HG02870 (cell line): ENCODE data around the gene MAN2A2.
"Not testable (repeated sequence)": the region's sequence is repeated elsewhere in the genome, so short reads cannot be mapped to it uniquely, and the experiment has no call there.

Experiments used
- ATAC-seq: cut with Tn5 transposase; IDR thresholded peaks from one replicate; pipeline ENCODE4 v1.9.1; 2021; ENCODE audit warnings: mild to moderate bottlenecking, moderate library complexity; ENCODE audit not compliant: unreplicated experiment

The MAN2A2 gene

GRCh38 chr15:90871139-90871715 lies 31.9 kb upstream of the MAN2A2 start:
- no peak for ATAC-seq

- no peak for ATAC-seq
Measured at GRCh38 chr15:90871716-90872485, 31.2 kb upstream of the MAN2A2 start.

GRCh38 chr15:90872486-90873184 lies 30.5 kb upstream of the MAN2A2 start:
- peak; percentile 50 for ATAC-seq

GRCh38 chr15:90873488-90873997 lies 29.6 kb upstream of the MAN2A2 start:
- ATAC-seq: no peak

GRCh38 chr15:90873998-90874605 lies 29.0 kb upstream of the MAN2A2 start:
- no peak for ATAC-seq

GRCh38 chr15:90874986-90875385 lies 28.1 kb upstream of the MAN2A2 start:
- ATAC-seq: not testable (repeated sequence)

GRCh38 chr15:90875549-90875981 lies 27.5 kb upstream of the MAN2A2 start:
- ATAC-seq: no peak

GRCh38 chr15:90876046-90876445 lies 27.1 kb upstream of the MAN2A2 start:
- no peak for ATAC-seq

GRCh38 chr15:90876512-90877170 lies 26.5 kb upstream of the MAN2A2 start:
- no peak for ATAC-seq

- no peak for ATAC-seq
Measured at GRCh38 chr15:90877315-90877714, 25.8 kb upstream of the MAN2A2 start.

- no peak for ATAC-seq
Measured at GRCh38 chr15:90877996-90878395, 25.1 kb upstream of the MAN2A2 start.

GRCh38 chr15:90878660-90879059 lies 24.4 kb upstream of the MAN2A2 start:
- no peak for ATAC-seq

- no peak for ATAC-seq
Measured at GRCh38 chr15:90879730-90880366, 23.3 kb upstream of the MAN2A2 start.

GRCh38 chr15:90880381-90881145 lies 22.5 kb upstream of the MAN2A2 start:
- ATAC-seq: no peak

- ATAC-seq: no peak
Measured at GRCh38 chr15:90881181-90881977, 21.7 kb upstream of the MAN2A2 start.

GRCh38 chr15:90881978-90882721 lies 21.0 kb upstream of the MAN2A2 start:
- ATAC-seq: no peak

- no peak for ATAC-seq
Measured at GRCh38 chr15:90882781-90883525, 20.1 kb upstream of the MAN2A2 start.
